ENCODE data around the gene DRD4. TPM values are rescaled to one million over a fixed set of nuclear protein-coding genes. Genes with fewer than 3 reads are reported as not detected.

DRD4 gene
- total RNA-seq, 2 donors from 2014 or later: 0.68 TPM

DNA sequence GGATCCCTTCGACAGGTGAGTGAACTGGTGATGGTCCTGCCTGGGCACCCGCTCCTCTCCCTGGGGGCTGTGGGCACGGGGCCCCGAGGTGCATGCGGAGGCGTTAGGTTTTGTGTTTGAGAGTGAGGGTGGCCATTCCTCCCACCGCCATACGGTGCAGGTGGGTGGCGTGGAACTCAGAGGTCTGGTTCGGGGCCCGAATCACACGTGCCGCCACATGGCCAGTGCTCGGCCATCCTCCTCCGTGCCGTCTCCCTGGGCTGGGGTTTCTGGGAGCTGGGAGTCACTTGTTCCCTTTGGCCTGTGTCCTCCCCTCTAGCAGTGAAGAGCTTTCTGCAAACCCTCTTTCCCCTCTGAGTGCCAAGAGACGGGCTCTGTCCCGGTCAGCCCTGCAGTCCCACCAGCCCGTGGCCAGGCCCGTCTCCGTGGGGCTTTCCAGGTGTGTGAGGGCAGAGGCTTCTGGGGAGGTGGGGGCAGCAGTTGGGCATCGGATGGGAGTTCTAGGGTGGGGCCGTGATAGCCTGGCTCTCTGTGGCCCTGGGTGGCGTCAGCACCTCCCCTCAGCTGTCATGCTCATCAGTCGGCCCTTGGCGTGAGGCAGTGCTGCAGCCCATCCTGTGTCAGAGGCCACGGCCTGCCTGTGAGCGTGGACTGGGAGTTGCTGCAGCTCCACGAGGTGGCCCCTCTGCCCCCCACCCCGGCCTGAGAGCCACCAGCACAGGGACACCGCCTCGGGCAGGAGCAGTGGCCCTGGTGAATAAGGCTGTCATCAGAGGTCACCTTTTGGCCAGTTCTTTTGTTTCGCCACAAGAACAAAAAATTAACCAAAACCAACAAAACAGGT is 31.6 kb upstream of the DRD4 start:
- intact Hi-C loops (cut with DNase I): no loop called here
- H3K4me1 ChIP-seq (replicated peaks): no peaks in the 10 kb centered on the region
- H3K27me3 ChIP-seq (replicated peaks; ENCODE audit: insufficient read depth): no peaks in the 10 kb centered on the region
- no peak for DNase-seq (ENCODE audit: low spot score)
- TF ChIP-seq POLR2AphosphoS5 (IDR thresholded peaks at IDR 0.05) (no peak), POLR2A (IDR thresholded peaks at IDR 0.05) (no peak)
- TF ChIP-seq, protein P1, sequence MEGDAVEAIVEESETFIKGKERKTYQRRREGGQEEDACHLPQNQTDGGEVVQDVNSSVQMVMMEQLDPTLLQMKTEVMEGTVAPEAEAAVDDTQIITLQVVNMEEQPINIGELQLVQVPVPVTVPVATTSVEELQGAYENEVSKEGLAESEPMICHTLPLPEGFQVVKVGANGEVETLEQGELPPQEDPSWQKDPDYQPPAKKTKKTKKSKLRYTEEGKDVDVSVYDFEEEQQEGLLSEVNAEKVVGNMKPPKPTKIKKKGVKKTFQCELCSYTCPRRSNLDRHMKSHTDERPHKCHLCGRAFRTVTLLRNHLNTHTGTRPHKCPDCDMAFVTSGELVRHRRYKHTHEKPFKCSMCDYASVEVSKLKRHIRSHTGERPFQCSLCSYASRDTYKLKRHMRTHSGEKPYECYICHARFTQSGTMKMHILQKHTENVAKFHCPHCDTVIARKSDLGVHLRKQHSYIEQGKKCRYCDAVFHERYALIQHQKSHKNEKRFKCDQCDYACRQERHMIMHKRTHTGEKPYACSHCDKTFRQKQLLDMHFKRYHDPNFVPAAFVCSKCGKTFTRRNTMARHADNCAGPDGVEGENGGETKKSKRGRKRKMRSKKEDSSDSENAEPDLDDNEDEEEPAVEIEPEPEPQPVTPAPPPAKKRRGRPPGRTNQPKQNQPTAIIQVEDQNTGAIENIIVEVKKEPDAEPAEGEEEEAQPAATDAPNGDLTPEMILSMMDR (IDR thresholded peaks at IDR 0.05): no peak
- H3K36me3 ChIP-seq: peaks cover 33 to 41% of the 10 kb centered on the region in 2 donors
- no peaks in the 10 kb centered on the region for H3K9me3 ChIP-seq
- WGBS: 93% methylated on average over 33 of the region's 33 CpGs
- peak overlapping the region in 1 of 2 donors; percentile 35 for H3K27ac ChIP-seq
- no peak overlapping the region for H3K4me3 ChIP-seq

DNA sequence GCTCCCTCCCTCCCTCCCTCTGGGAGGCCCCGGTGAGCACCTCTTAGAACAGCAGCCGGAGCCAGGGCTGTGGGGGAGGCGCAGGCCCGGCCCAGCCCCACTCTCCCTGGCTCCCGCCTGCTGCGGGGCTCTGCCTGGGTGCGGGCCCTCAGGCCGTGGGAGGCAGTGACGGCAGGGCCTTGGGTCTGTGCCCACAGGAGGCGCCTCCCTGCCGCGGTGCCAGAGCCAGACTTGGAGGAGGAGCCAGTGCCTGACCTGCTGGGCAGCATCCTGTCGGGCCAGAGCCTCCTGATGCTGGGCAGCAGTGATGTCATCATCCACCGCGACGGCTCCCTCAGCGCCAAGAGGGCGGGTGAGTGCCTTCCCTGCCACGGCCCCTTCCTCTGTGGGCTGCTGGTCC is 30.8 kb upstream of the DRD4 start:
- TF ChIP-seq POLR2AphosphoS5 (IDR thresholded peaks at IDR 0.05) (peak; percentile 46), POLR2A (IDR thresholded peaks at IDR 0.05) (no peak)
- 62% methylated on average over 14 of the region's 19 CpGs for WGBS
- Histone ChIP-seq H3K27ac (peak overlapping the region in 1 of 2 donors; percentile 35), H3K27me3 (replicated peaks; ENCODE audit: insufficient read depth) (no peaks in the 10 kb centered on the region), H3K9me3 (no peaks in the 10 kb centered on the region), H3K36me3 (peaks cover 39 to 49% of the 10 kb centered on the region in 2 donors), H3K4me3 (no peak overlapping the region), H3K4me1 (replicated peaks) (no peaks in the 10 kb centered on the region)
- DNase-seq (ENCODE audit: low spot score): peak; percentile 56
- intact Hi-C loops (cut with DNase I): no loop called here

GRCh38 chr11:607020-607780 is 29.9 kb upstream of the DRD4 start:
- Histone ChIP-seq H3K4me3 (no peak overlapping the region), H3K27ac (no peak overlapping the region), H3K36me3 (peaks cover 40 to 43% of the 10 kb centered on the region in 2 donors), H3K9me3 (no peaks in the 10 kb centered on the region), H3K4me1 (replicated peaks) (no peaks in the 10 kb centered on the region), H3K27me3 (replicated peaks; ENCODE audit: insufficient read depth) (no peaks in the 10 kb centered on the region)
- no peak for DNase-seq (ENCODE audit: low spot score)
- TF ChIP-seq POLR2A (IDR thresholded peaks at IDR 0.05) (no peak), POLR2AphosphoS5 (IDR thresholded peaks at IDR 0.05) (no peak)
- TF ChIP-seq, protein P1 (IDR thresholded peaks at IDR 0.05): no peak
- 92% methylated on average over 30 of the region's 35 CpGs for WGBS
- intact Hi-C loops (cut with DNase I): no loop called here

- Histone ChIP-seq H3K4me1 (replicated peaks) (no peaks in the 10 kb centered on the region), H3K36me3 (peaks cover 40 to 41% of the 10 kb centered on the region in 2 donors), H3K27me3 (replicated peaks; ENCODE audit: insufficient read depth) (no peaks in the 10 kb centered on the region), H3K27ac (no peak overlapping the region), H3K4me3 (no peak overlapping the region), H3K9me3 (no peaks in the 10 kb centered on the region)
- intact Hi-C loops (cut with DNase I): no loop called here
- WGBS: 89% methylated on average over 31 of the region's 45 CpGs
- TF ChIP-seq POLR2AphosphoS5 (IDR thresholded peaks at IDR 0.05): no peak
- TF ChIP-seq POLR2A (IDR thresholded peaks at IDR 0.05): no peak
- TF ChIP-seq, protein P1 (IDR thresholded peaks at IDR 0.05): no peak
- DNase-seq (ENCODE audit: low spot score): no peak
These were observed 29.0 kb upstream of the DRD4 start for GRCh38 chr11:607971-608659.

DNA sequence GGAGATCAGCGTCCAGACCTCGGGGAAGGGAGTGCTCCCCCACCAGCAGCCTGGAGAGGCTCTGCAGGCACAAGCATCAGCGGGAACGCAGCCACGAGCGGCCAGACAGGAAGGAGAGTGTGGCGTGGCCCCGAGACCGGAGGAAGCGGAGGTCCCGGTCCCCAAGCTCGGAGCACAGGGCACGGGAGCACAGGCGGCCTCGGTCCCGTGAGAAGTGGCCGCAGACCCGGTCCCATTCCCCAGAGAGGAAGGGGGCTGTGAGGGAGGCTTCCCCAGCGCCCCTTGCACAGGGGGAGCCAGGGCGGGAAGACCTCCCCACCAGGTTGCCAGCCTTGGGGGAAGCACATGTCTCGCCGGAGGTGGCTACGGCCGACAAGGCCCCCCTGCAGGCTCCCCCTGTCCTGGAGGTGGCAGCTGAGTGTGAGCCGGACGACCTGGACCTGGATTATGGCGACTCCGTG is 28.2 kb upstream of the DRD4 start:
- Histone ChIP-seq H3K27me3 (replicated peaks; ENCODE audit: insufficient read depth) (no peaks in the 10 kb centered on the region), H3K4me1 (replicated peaks) (peaks cover 1% of the 10 kb centered on the region), H3K36me3 (peaks cover 40 to 41% of the 10 kb centered on the region in 2 donors), H3K27ac (no peak overlapping the region), H3K4me3 (no peak overlapping the region), H3K9me3 (no peaks in the 10 kb centered on the region)
- DNase-seq (ENCODE audit: low spot score): no peak
- intact Hi-C loops (cut with DNase I): no loop called here
- TF ChIP-seq POLR2AphosphoS5 (IDR thresholded peaks at IDR 0.05) (no peak), POLR2A (IDR thresholded peaks at IDR 0.05) (no peak)
- TF ChIP-seq, protein P1 (IDR thresholded peaks at IDR 0.05): no peak
- 81% methylated on average over 28 of the region's 28 CpGs for WGBS

Measured in prostate gland (tissue), 2 donors.